Right ventricle myocardium inferior (tissue), 1 donor: Measurements from ENCODE around the gene TCOF1. TPM values are rescaled to one million over a fixed set of nuclear protein-coding genes. Genes with fewer than 3 reads are reported as not detected.

ENCODE experiments used
- ATAC-seq: fragments of 200-7000 bp; cut with Tn5 transposase; one replicate; pipeline ENCODE4 v1.9.1; 2020; ENCODE audit warnings: mild to moderate bottlenecking, moderate library complexity
- DNase-seq: peaks from one replicate; pipeline ENCODE4 v3.0.0; 2021; ENCODE audit errors: missing footprints
- intact Hi-C: fragments of 100-400 bp; cut with DNase I; formaldehyde crosslinking; loops from one replicate; pipeline ENCODE4 v1.11.0; 2022
- total RNA-seq: library from RNA; stranded (reverse); fragmentation: NEBNext Ultra II Directional; extraction: Animal tissue kit (Norgen Biotek cat#: 25700); gene quantifications from one replicate; pipeline ENCODE4 v1.2.1, GENCODE V29; 2021
- donor health status: DM: no; HTN: yes; CAD: no; lungs with severe emphysema.

Gene TCOF1
- total RNA-seq, 1 donor from 2014 or later = 17.8 TPM

GRCh38 chr5:150438873-150439546 lies 81.5 kb downstream of the TCOF1 start:
- intact Hi-C loops = loop anchor here (5.0 to 10.0 kb wide), 5 partner anchors 37 to 414 kb away; partner anchors contain the start of genes CDX1 and TCOF1
- DNase-seq = no peak
- no peak for ATAC-seq

DNA sequence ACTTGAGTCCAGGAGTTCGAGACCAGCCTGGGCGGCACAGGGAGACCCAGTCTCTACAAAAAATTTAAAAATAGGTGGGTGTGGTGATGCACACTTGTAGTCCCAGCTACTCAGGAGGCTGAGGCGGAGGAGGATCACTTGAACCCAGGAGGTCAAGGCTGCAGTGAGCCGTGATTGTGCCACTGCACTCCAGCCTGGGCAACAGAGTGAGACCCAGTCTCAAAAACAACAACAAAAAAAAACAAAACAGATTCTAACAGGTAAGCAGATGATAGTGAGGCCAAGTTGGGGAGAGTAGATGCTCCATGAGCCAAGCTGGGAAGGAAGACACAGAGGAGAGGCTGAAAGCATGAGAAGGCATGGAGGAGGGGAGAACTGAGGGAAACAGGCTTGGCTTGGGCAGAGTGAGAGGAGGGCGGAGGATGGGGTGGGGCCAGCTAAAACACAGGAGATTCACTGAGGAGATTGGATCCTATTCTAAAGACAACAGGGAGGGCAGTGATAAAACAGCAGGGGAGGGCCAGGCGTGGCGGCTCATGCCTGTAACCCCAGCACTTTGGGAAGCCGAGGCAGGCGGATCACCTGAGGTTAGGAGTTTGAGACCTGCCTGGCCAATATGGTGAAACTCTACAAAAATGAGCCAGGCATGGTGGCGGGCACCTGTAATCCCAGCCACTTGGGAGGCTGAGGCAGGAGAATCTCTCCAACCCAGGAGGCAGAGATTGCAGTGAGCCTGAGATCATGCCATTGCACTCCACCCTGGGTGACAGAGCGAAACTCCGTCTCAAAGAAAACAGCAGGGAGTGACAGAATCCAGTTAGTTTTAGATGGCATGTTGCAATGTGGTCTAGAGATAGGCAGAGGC lies 83.7 kb downstream of the TCOF1 start:
- peak; percentile 23 for DNase-seq
- ATAC-seq = peak; percentile 1
- intact Hi-C loops = no loop called here

GRCh38 chr5:150441813-150442698 lies 84.6 kb downstream of the TCOF1 start:
- peak; percentile 75 for ATAC-seq
- DNase-seq = peak; percentile 31
- intact Hi-C loops = no loop called here

DNA sequence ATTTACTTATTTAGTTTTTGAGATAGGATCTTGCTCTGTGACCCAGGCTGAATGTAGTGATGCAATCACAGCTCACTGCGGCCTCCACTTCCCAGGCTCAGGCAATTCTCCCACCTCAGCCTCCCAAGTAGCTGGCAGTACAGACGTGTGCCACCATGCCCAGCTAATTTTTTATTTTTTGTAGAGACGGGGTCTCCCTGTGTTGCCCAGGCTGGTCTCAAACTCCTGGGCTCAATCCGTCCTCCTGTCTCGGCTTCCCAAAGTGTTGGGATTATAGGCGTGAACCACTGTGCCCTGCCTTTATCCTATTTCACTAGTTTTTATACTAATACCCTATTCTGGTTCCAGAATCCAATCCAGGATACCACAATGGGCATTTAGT lies 85.2 kb downstream of the TCOF1 start:
- ATAC-seq (no peak), DNase-seq (no peak)
- intact Hi-C loops = no loop called here

DNA sequence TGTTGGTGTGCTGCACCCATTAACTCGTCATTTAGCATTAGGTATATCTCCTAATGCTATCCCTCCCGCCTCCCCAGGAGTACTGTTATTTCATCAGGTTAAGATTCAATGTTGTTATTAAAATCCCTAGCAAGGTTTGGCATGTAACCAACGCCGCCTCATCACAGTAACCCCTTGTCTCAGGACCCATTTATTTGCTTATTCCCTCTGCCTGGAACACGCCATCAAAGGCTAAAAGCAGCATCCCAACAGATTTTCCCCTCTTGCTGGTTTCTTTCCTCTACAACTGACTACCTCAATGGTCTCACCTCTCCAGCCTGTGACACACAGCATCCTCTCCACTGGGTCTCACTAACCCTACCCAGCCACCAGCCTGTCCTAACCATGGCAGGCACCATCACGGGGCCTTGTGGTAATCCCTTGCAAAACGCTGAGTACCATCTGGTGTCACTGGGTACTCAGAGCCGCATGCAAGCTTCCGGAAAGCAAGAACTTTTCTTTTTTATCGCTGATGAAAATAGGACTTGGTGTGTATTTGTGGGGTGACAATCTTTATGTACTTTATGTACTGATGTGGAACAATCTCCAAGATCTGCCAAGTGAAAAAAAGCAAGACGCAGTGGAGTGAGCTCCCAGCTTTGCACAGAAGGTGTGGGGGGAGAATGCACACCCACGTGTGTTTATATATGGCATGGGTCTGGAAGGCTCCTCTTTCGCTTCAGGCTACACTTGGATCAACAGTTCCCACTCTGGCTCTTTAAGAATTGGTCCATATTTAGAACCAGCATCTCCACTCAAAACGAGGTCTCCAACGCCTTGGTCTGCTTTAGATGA lies 86.0 kb downstream of the TCOF1 start:
- DNase-seq (peak; percentile 30), ATAC-seq (no peak)
- intact Hi-C loops = no loop called here

- DNase-seq (no peak), ATAC-seq (no peak)
- intact Hi-C loops = no loop called here
These were observed 87.3 kb downstream of the TCOF1 start for GRCh38 chr5:150444770-150445169.

GRCh38 chr5:150446088-150446487 lies 88.6 kb downstream of the TCOF1 start:
- DNase-seq (no peak), ATAC-seq (no peak)
- intact Hi-C loops = no loop called here

- no peak for ATAC-seq
- intact Hi-C loops = no loop called here
- no peak for DNase-seq
These were observed 89.1 kb downstream of the TCOF1 start for GRCh38 chr5:150446583-150446982.

DNA sequence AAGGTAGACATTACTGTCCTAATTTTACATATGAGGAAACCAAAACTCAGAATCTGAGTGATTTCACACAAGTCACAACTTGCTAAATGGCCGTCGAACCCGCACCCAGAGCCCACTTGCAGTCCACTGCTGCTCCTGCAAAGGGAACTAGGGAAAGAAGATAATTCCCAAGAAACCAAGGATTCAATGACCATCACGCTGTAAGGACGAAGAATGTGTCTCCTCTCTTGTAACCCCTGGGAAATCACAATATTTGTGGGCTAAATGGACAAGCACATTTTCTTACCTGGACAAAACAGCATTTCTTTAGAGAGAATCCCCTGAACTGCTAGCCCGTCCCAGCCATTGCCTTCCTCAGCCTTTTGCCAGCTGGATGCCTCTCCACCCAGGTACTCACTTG lies 89.7 kb downstream of the TCOF1 start:
- intact Hi-C loops = no loop called here
- no peak for ATAC-seq
- no peak for DNase-seq

GRCh38 chr5:150448334-150448733 lies 90.8 kb downstream of the TCOF1 start:
- no peak for ATAC-seq
- no peak for DNase-seq
- intact Hi-C loops = no loop called here

DNA sequence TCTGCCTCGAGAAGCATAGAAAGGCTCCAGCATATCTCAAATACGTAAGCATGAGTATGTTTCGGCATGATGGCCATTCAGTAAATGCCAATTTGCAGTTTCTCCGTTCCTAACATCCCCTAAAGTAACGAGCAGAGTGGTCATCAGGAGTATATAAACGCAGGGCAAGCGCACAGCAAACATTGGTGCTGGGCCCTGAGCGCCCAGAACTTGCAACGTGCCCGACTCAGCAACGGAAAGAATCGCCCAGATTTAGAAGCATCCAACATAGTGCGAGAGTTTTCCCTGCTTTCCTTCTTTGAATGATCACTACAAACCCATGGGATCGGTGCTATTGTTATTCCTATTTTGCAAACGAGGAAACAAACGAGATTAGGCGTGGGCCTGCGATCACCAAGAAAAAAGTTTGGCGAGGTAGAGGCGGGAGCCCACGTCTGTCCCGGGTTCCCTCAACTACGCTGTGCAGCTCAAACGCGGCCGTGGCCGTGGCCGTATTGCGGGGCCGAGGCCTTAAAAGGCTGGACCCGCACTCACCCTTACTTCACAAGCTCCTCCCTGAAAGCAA lies 91.5 kb downstream of the TCOF1 start:
- ATAC-seq = peak; percentile 52
- intact Hi-C loops = no loop called here
- peak; percentile 41 for DNase-seq

Other genes with a start within 250 kb of the TCOF1 start
- 57.2 TPM for gene PDGFRB, start 201.9 kb upstream of the TCOF1 start, total RNA-seq
- gene CDX1, start 190.9 kb upstream of the TCOF1 start, total RNA-seq = not detected
- not detected for gene SLC6A7, start 167.6 kb upstream of the TCOF1 start, total RNA-seq
- gene CAMK2A, start 67.9 kb upstream of the TCOF1 start, total RNA-seq = 17.0 TPM
- gene ARSI, start 54.8 kb upstream of the TCOF1 start, total RNA-seq = 0.65 TPM
- gene CD74, start 55.2 kb downstream of the TCOF1 start, total RNA-seq = 327 TPM
- 1,267 TPM for gene RPS14, start 92.0 kb downstream of the TCOF1 start, total RNA-seq
- 60.4 TPM for gene NDST1, start 150.4 kb downstream of the TCOF1 start, total RNA-seq